Neural cell (in vitro differentiated cells): ENCODE results near the gene SLC16A2. TPM values are rescaled to one million over a fixed set of nuclear protein-coding genes. Genes with fewer than 3 reads are reported as not detected.

Source experiments
- H2AFZ ChIP-seq: fragments of 200-600, 300-800 bp; sonication (generic), shearing (Covaris generic); 2 replicates; pipeline ENCODE4 v1.6.0; 2014; ENCODE audit warnings: low read depth, mild to moderate bottlenecking, antibody characterized with exemption, low read length, moderate library complexity
- H3F3A ChIP-seq: fragments of 200-600 bp; shearing (Covaris generic); 2 replicates; pipeline ENCODE4 v1.6.1; 2016; ENCODE audit warnings: mild to moderate bottlenecking, moderate library complexity, mixed read lengths, antibody characterized with exemption, low read length; ENCODE audit not compliant: insufficient read depth, poor library complexity, severe bottlenecking
- H3K27ac ChIP-seq: fragments of 200-600, 300-800 bp; sonication (generic), shearing (Covaris generic); 2 replicates; pipeline ENCODE4 v1.5.1; 2014; ENCODE audit warnings: mild to moderate bottlenecking, low read length, moderate library complexity
- H3K27me3 ChIP-seq: fragments of 300-800, 200-600 bp; sonication (generic), shearing (Covaris generic); 2 replicates; pipeline ENCODE4 v1.6.0; 2014; ENCODE audit warnings: mild to moderate bottlenecking, low read depth, low read length, moderate library complexity; ENCODE audit not compliant: insufficient read depth
- H3K36me3 ChIP-seq: fragments of 300-800, 200-600 bp; sonication (generic), shearing (Covaris generic); 2 replicates; pipeline ENCODE4 v1.5.1; 2014; ENCODE audit warnings: mild to moderate bottlenecking, antibody characterized with exemption, low read length, moderate library complexity; ENCODE audit not compliant: insufficient read depth
- H3K4me2 ChIP-seq: fragments of 300-800, 200-600 bp; sonication (generic), shearing (Covaris generic); 2 replicates; pipeline ENCODE4 v1.6.0; 2014; ENCODE audit warnings: mild to moderate bottlenecking, low read length
- H3K4me3 ChIP-seq: fragments of 300-800, 200-600 bp; sonication (generic), shearing (Covaris generic); 2 replicates; pipeline ENCODE4 v1.5.1; 2014; ENCODE audit warnings: mild to moderate bottlenecking, low read length, moderate library complexity
- H3K79me2 ChIP-seq: fragments of 200-600 bp; shearing (Covaris generic); replicated peaks from 2 replicates; pipeline ENCODE4 v1.6.0; 2014; ENCODE audit warnings: mild to moderate bottlenecking, low read length, moderate library complexity; ENCODE audit not compliant: insufficient read depth
- H3K9ac ChIP-seq: fragments of 300-800, 200-600 bp; sonication (generic), shearing (Covaris generic); 2 replicates; pipeline ENCODE4 v1.6.1; 2016; ENCODE audit warnings: mild to moderate bottlenecking, low read length, mixed read lengths
- H3K9me2 ChIP-seq: fragments of 200-600 bp; shearing (Covaris generic); 2 replicates; pipeline ENCODE4 v1.6.1; 2016; ENCODE audit warnings: mild to moderate bottlenecking, low read length, mixed read lengths; ENCODE audit not compliant: insufficient read depth
- H3K9me3 ChIP-seq: fragments of 200-600, 300-800 bp; sonication (generic), shearing (Covaris generic); 2 replicates; pipeline ENCODE4 v1.6.1; 2016; ENCODE audit warnings: mild to moderate bottlenecking, mixed run types, low read length, moderate library complexity, mixed read lengths
- H4K20me1 ChIP-seq: fragments of 200-600 bp; shearing (Covaris generic); 2 replicates; pipeline ENCODE4 v1.6.1; 2016; ENCODE audit warnings: mild to moderate bottlenecking, mixed run types; ENCODE audit not compliant: insufficient read depth
- EP300 ChIP-seq: fragments of 450-650 bp; conservative IDR thresholded peaks from 2 replicates; pipeline ENCODE4 v1.6.1; 2014; ENCODE audit warnings: antibody characterized with exemption, mild to moderate bottlenecking, moderate library complexity; ENCODE audit not compliant: poor library complexity, severe bottlenecking
- EZH2 ChIP-seq: fragments of 200-600, 300-800 bp; shearing (Covaris generic), sonication (generic); IDR thresholded peaks from 2 replicates; pipeline ENCODE4 v1.6.1; 2014; ENCODE audit warnings: antibody characterized with exemption, low read length, borderline replicate concordance, mild to moderate bottlenecking; ENCODE audit not compliant: insufficient read depth, poor library complexity, severe bottlenecking
- MXI1 ChIP-seq: fragments of 450-650 bp; conservative IDR thresholded peaks from 2 replicates; pipeline ENCODE4 v1.6.1; 2014; ENCODE audit warnings: antibody characterized with exemption, mild to moderate bottlenecking; ENCODE audit not compliant: poor library complexity, severe bottlenecking
- POLR2AphosphoS5 ChIP-seq: IDR thresholded peaks from 2 replicates; pipeline ENCODE4 v1.6.1; 2012
- RAD21 ChIP-seq: fragments of 450-650 bp; conservative IDR thresholded peaks from 2 replicates; pipeline ENCODE4 v1.6.1; 2014; ENCODE audit warnings: antibody characterized with exemption, mild to moderate bottlenecking, moderate library complexity
- SMC3 ChIP-seq: fragments of 450-650 bp; conservative IDR thresholded peaks from 2 replicates; pipeline ENCODE4 v1.6.1; 2014; ENCODE audit warnings: antibody characterized with exemption, mild to moderate bottlenecking, moderate library complexity; ENCODE audit not compliant: poor library complexity
- TAF1 ChIP-seq: IDR thresholded peaks from 2 replicates; pipeline ENCODE4 v1.6.1; 2012; ENCODE audit warnings: low read depth
- polyA plus RNA-seq: library from polyadenylated mRNA; depleted of rRNA; stranded (reverse); fragments of >200 nt; gene quantifications from 2 replicates; pipeline ENCODE4 v1.2.3, GENCODE V29; 2014
- TF ChIP-seq, protein P1 (sequence below): IDR thresholded peaks from 2 replicates; pipeline ENCODE4 v1.6.1; 2012; ENCODE audit warnings: borderline replicate concordance
- TF ChIP-seq, protein P2 (sequence below): fragments of 450-650 bp; IDR thresholded peaks from 2 replicates; pipeline ENCODE4 v1.5.1; 2014; ENCODE audit warnings: antibody characterized with exemption, mild to moderate bottlenecking, moderate library complexity; ENCODE audit not compliant: poor library complexity, severe bottlenecking

The SLC16A2 gene
- polyA plus RNA-seq, 1 donor from 2014 or later = 14.5 TPM

DNA sequence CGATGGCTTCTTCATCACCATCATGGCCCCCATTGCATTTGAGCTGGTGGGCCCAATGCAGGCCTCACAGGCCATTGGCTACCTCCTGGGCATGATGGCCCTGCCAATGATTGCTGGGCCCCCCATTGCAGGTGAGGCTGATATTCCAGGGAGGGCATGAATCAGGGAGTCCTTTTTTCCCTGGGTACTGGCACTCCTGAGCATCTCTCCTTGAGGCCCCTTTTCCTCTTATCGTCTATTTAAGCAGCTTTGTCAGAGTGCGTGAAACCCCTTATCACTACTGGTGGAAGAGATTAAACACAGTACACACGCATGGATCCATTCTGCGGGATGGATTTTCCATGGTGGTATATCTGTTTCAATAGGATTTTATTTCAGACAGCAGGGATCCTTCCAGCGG lies 108.0 kb downstream of the SLC16A2 start:
- Histone ChIP-seq H2AFZ (no peak overlapping the region), H3K27me3 (no peaks in the 10 kb centered on the region), H3K4me3 (no peak overlapping the region), H3K9ac (no peak overlapping the region), H3F3A (no peaks in the 10 kb centered on the region), H3K36me3 (no peaks in the 10 kb centered on the region), H3K4me2 (no peak overlapping the region), H3K27ac (no peak overlapping the region), H4K20me1 (no peaks in the 10 kb centered on the region), H3K79me2 (no peaks in the 10 kb centered on the region), H3K9me2 (no peaks in the 10 kb centered on the region), H3K9me3 (no peaks in the 10 kb centered on the region)
- TF ChIP-seq, protein P1, sequence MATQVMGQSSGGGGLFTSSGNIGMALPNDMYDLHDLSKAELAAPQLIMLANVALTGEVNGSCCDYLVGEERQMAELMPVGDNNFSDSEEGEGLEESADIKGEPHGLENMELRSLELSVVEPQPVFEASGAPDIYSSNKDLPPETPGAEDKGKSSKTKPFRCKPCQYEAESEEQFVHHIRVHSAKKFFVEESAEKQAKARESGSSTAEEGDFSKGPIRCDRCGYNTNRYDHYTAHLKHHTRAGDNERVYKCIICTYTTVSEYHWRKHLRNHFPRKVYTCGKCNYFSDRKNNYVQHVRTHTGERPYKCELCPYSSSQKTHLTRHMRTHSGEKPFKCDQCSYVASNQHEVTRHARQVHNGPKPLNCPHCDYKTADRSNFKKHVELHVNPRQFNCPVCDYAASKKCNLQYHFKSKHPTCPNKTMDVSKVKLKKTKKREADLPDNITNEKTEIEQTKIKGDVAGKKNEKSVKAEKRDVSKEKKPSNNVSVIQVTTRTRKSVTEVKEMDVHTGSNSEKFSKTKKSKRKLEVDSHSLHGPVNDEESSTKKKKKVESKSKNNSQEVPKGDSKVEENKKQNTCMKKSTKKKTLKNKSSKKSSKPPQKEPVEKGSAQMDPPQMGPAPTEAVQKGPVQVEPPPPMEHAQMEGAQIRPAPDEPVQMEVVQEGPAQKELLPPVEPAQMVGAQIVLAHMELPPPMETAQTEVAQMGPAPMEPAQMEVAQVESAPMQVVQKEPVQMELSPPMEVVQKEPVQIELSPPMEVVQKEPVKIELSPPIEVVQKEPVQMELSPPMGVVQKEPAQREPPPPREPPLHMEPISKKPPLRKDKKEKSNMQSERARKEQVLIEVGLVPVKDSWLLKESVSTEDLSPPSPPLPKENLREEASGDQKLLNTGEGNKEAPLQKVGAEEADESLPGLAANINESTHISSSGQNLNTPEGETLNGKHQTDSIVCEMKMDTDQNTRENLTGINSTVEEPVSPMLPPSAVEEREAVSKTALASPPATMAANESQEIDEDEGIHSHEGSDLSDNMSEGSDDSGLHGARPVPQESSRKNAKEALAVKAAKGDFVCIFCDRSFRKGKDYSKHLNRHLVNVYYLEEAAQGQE = no peak
- TF ChIP-seq, protein P2, sequence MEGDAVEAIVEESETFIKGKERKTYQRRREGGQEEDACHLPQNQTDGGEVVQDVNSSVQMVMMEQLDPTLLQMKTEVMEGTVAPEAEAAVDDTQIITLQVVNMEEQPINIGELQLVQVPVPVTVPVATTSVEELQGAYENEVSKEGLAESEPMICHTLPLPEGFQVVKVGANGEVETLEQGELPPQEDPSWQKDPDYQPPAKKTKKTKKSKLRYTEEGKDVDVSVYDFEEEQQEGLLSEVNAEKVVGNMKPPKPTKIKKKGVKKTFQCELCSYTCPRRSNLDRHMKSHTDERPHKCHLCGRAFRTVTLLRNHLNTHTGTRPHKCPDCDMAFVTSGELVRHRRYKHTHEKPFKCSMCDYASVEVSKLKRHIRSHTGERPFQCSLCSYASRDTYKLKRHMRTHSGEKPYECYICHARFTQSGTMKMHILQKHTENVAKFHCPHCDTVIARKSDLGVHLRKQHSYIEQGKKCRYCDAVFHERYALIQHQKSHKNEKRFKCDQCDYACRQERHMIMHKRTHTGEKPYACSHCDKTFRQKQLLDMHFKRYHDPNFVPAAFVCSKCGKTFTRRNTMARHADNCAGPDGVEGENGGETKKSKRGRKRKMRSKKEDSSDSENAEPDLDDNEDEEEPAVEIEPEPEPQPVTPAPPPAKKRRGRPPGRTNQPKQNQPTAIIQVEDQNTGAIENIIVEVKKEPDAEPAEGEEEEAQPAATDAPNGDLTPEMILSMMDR = no peak
- TF ChIP-seq TAF1 = no peak
- TF ChIP-seq MXI1 = no peak

DNA sequence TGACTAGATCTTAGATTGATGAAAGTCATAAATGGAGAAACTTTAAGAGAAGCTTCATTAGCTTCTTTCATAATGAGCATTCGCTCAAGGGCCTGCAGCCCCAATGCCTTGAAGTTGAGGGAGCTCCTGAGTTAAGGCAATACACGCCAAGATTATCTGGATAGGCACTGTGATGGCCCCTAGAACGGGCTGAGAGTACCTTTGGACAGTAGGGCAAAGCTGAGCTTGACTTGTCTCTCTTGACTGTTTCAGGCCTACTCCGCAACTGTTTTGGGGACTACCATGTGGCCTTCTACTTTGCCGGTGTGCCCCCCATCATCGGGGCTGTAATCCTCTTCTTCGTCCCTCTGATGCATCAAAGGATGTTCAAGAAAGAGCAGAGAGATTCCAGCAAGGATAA lies 109.8 kb downstream of the SLC16A2 start:
- H3K36me3 ChIP-seq = no peaks in the 10 kb centered on the region
- H3K27me3 ChIP-seq = no peaks in the 10 kb centered on the region
- no peaks in the 10 kb centered on the region for H3K79me2 ChIP-seq
- H2AFZ ChIP-seq = no peak overlapping the region
- TF ChIP-seq TAF1 (no peak), RAD21 (no peak), SMC3 (no peak), EP300 (no peak), MXI1 (no peak), POLR2AphosphoS5 (no peak), EZH2 (no peak)
- TF ChIP-seq, protein P2 = no peak
- TF ChIP-seq, protein P1 = no peak
- no peaks in the 10 kb centered on the region for H3F3A ChIP-seq
- H3K9me3 ChIP-seq = no peaks in the 10 kb centered on the region
- no peak overlapping the region for H3K4me3 ChIP-seq
- no peak overlapping the region for H3K9ac ChIP-seq
- no peak overlapping the region for H3K27ac ChIP-seq
- no peak overlapping the region for H3K4me2 ChIP-seq
- H3K9me2 ChIP-seq = no peaks in the 10 kb centered on the region
- no peaks in the 10 kb centered on the region for H4K20me1 ChIP-seq
